HG03558 (cell line): Measurements from ENCODE around the gene TRPC4.

Source experiments
- ATAC-seq: cut with Tn5 transposase; IDR thresholded peaks from one replicate; pipeline ENCODE4 v1.9.1; 2021; ENCODE audit warnings: moderate number of reproducible peaks; ENCODE audit not compliant: unreplicated experiment; ENCODE audit errors: extremely low read depth

TRPC4 gene

GRCh38 chr13:37869756-37870488, at the start of gene TRPC4:
TRPC4 (minus strand) TSS chr13:37869772; CDS start chr13:37783333, 86,439 bp downstream.
- no peak for ATAC-seq

- ATAC-seq = no peak
Measured at GRCh38 chr13:37918751-37919150, 49.2 kb upstream of the TRPC4 start.

- no peak for ATAC-seq
Measured at GRCh38 chr13:37918116-37918714, 48.6 kb upstream of the TRPC4 start.

- no peak for ATAC-seq
Measured at GRCh38 chr13:37914781-37915391, 45.3 kb upstream of the TRPC4 start.

GRCh38 chr13:37910790-37911189, 41.2 kb upstream of the TRPC4 start:
- ATAC-seq = no peak

- no peak for ATAC-seq
Measured at GRCh38 chr13:37906880-37907279, 37.3 kb upstream of the TRPC4 start.

- no peak for ATAC-seq
Measured at GRCh38 chr13:37905736-37906135, 36.2 kb upstream of the TRPC4 start.

GRCh38 chr13:37899753-37900152, 30.2 kb upstream of the TRPC4 start:
- ATAC-seq = no peak

GRCh38 chr13:37893321-37893720, 23.7 kb upstream of the TRPC4 start:
- ATAC-seq = no peak

GRCh38 chr13:37889820-37890219, 20.2 kb upstream of the TRPC4 start:
- no peak for ATAC-seq

GRCh38 chr13:37889102-37889501, 19.5 kb upstream of the TRPC4 start:
- ATAC-seq = no peak

- no peak for ATAC-seq
Measured at GRCh38 chr13:37886879-37887278, 17.3 kb upstream of the TRPC4 start.

- no peak for ATAC-seq
Measured at GRCh38 chr13:37884674-37885073, 15.1 kb upstream of the TRPC4 start.

GRCh38 chr13:37884026-37884425, 14.5 kb upstream of the TRPC4 start:
- ATAC-seq = no peak

GRCh38 chr13:37878921-37879320, 9.3 kb upstream of the TRPC4 start:
- no peak for ATAC-seq

- no peak for ATAC-seq
Measured at GRCh38 chr13:37878496-37878895, 8.9 kb upstream of the TRPC4 start.

- ATAC-seq = no peak
Measured at GRCh38 chr13:37870895-37871550, 1.5 kb upstream of the TRPC4 start.

GRCh38 chr13:37870489-37870845, 895 bp upstream of the TRPC4 start:
- no peak for ATAC-seq

GRCh38 chr13:37869506-37869755, 141 bp downstream of the TRPC4 start:
- ATAC-seq = no peak

- no peak for ATAC-seq
Measured at GRCh38 chr13:37868691-37869505, 674 bp downstream of the TRPC4 start.

GRCh38 chr13:37863708-37864107, 5.9 kb downstream of the TRPC4 start:
- ATAC-seq = no peak
